ENCODE results near the gene CMKLR1. TPM values are rescaled to one million over a fixed set of nuclear protein-coding genes. Genes with fewer than 3 reads are reported as not detected.
A peak's percentile ranks its signal among the peaks of the same experiment; 100 is the strongest.

CMKLR1 gene
- total RNA-seq, 3 donors from 2014 or later (not counting 1 experiment from before 2014, with no cell fraction given): 40.7 to 99.1 (median 63.2) TPM

GRCh38 chr12:108326254-108326750 lies 12.8 kb downstream of the CMKLR1 start:
- no peaks in the 10 kb centered on the region for H3K9me3 Mint-ChIP-seq
- TF ChIP-seq CTCF (IDR thresholded peaks at IDR 0.05): no peak
- DNase-seq (no peak), ATAC-seq (no peak)
- H3K4me1 Mint-ChIP-seq: peaks cover 84 to 100% of the 10 kb centered on the region in 2 donors
- Histone ChIP-seq H3K36me3 (ENCODE audit: control insufficient read depth, insufficient read depth, low read length) (peaks cover 9% of the 10 kb centered on the region), H3K27ac (ENCODE audit: low read length) (no peak overlapping the region), H3K4me3 (ENCODE audit: low read length) (no peak overlapping the region), H3K9me3 (ENCODE audit: control insufficient read depth, insufficient read depth, low read length) (no peaks in the 10 kb centered on the region), H3K4me1 (ENCODE audit: control insufficient read depth, insufficient read depth, low read length) (peaks cover 98% of the 10 kb centered on the region), H3K27me3 (ENCODE audit: control insufficient read depth, insufficient read depth, low read length) (no peaks in the 10 kb centered on the region)
- H3K27me3 Mint-ChIP-seq (ENCODE audit: low read depth in 2 of 2): no peaks in the 10 kb centered on the region
- peak overlapping the region; percentile 94 to 96 for H3K27ac Mint-ChIP-seq
- peak overlapping the region; percentile 77 for H3K4me3 Mint-ChIP-seq
- intact Hi-C loops (cut with micrococcal nuclease): no loop called here
- peaks cover 23% of the 10 kb centered on the region for H3K36me3 Mint-ChIP-seq
- 48% methylated on average over 2 of the region's 2 CpGs for WGBS (ENCODE audit: insufficient coverage)

GRCh38 chr12:108325549-108325948 lies 13.6 kb downstream of the CMKLR1 start:
- Histone ChIP-seq H3K4me3 (ENCODE audit: low read length) (no peak overlapping the region), H3K9me3 (ENCODE audit: control insufficient read depth, insufficient read depth, low read length) (no peaks in the 10 kb centered on the region), H3K27ac (ENCODE audit: low read length) (peak overlapping the region; percentile 9), H3K27me3 (ENCODE audit: control insufficient read depth, insufficient read depth, low read length) (no peaks in the 10 kb centered on the region), H3K4me1 (ENCODE audit: control insufficient read depth, insufficient read depth, low read length) (peaks cover 98% of the 10 kb centered on the region), H3K36me3 (ENCODE audit: control insufficient read depth, insufficient read depth, low read length) (peaks cover 11% of the 10 kb centered on the region)
- Mint-ChIP-seq H3K4me3 (peak overlapping the region; percentile 77), H3K4me1 (peaks cover 80 to 97% of the 10 kb centered on the region in 2 donors), H3K27me3 (ENCODE audit: low read depth in 2 of 2) (no peaks in the 10 kb centered on the region), H3K27ac (peak overlapping the region; percentile 94 to 96), H3K36me3 (peaks cover 23% of the 10 kb centered on the region), H3K9me3 (no peaks in the 10 kb centered on the region)
- no peak for ATAC-seq
- intact Hi-C loops (cut with micrococcal nuclease): no loop called here
- no peak for DNase-seq
- WGBS (ENCODE audit: insufficient coverage): 53% methylated on average over 2 of the region's 3 CpGs
- TF ChIP-seq CTCF (IDR thresholded peaks at IDR 0.05): no peak

- Histone ChIP-seq H3K4me3 (ENCODE audit: low read length) (no peak overlapping the region), H3K36me3 (ENCODE audit: control insufficient read depth, insufficient read depth, low read length) (peaks cover 12% of the 10 kb centered on the region), H3K9me3 (ENCODE audit: control insufficient read depth, insufficient read depth, low read length) (no peaks in the 10 kb centered on the region), H3K27me3 (ENCODE audit: control insufficient read depth, insufficient read depth, low read length) (no peaks in the 10 kb centered on the region), H3K4me1 (ENCODE audit: control insufficient read depth, insufficient read depth, low read length) (peaks cover 97% of the 10 kb centered on the region), H3K27ac (ENCODE audit: low read length) (peak overlapping the region; percentile 12)
- ATAC-seq (no peak), DNase-seq (no peak)
- Mint-ChIP-seq H3K4me3 (peak overlapping the region; percentile 77), H3K36me3 (peaks cover 23% of the 10 kb centered on the region), H3K4me1 (peaks cover 80 to 97% of the 10 kb centered on the region in 2 donors), H3K27me3 (ENCODE audit: low read depth in 2 of 2) (no peaks in the 10 kb centered on the region), H3K27ac (peak overlapping the region; percentile 94 to 96), H3K9me3 (no peaks in the 10 kb centered on the region)
- TF ChIP-seq CTCF (IDR thresholded peaks at IDR 0.05): no peak
- intact Hi-C loops (cut with micrococcal nuclease): no loop called here
- 58% methylated on average over 5 of the region's 5 CpGs for WGBS (ENCODE audit: insufficient coverage)
Measured at GRCh38 chr12:108325018-108325358, 14.1 kb downstream of the CMKLR1 start.
